GM11168 (cell line): ENCODE data around the gene ENAM.
"Not testable (repeated sequence)": the region's sequence is repeated elsewhere in the genome, so short reads cannot be mapped to it uniquely, and the experiment has no call there.

Experiments used
- in situ Hi-C: fragments of 300-500 bp; cut with MboI; formaldehyde crosslinking; loops from one replicate; pipeline ENCODE4 v1.12.0; 2022; ENCODE audit warnings: low sequenced_read_pairs; ENCODE audit not compliant: unreplicated experiment

The ENAM gene

GRCh38 chr4:70624226-70624793, 4.2 kb upstream of the ENAM start:
- in situ Hi-C loops: no loop called here

- in situ Hi-C loops: no loop called here
Measured at GRCh38 chr4:70627620-70628019, 924 bp upstream of the ENAM start.

GRCh38 chr4:70629469-70630090, 1.0 kb downstream of the ENAM start:
- in situ Hi-C loops: no loop called here

GRCh38 chr4:70630162-70630561, 1.6 kb downstream of the ENAM start:
- in situ Hi-C loops: no loop called here

- in situ Hi-C loops: no loop called here
Measured at GRCh38 chr4:70632028-70632427, 3.5 kb downstream of the ENAM start.

- in situ Hi-C loops: no loop called here
Measured at GRCh38 chr4:70634482-70634881, 5.9 kb downstream of the ENAM start.

GRCh38 chr4:70637239-70637913, 8.8 kb downstream of the ENAM start:
- in situ Hi-C loops: no loop called here

- in situ Hi-C loops: no loop called here
Measured at GRCh38 chr4:70640192-70640591, 11.6 kb downstream of the ENAM start.

GRCh38 chr4:70650741-70651140, 22.2 kb downstream of the ENAM start:
- in situ Hi-C loops: not testable (repeated sequence)

- in situ Hi-C loops: no loop called here
Measured at GRCh38 chr4:70651864-70652506, 23.4 kb downstream of the ENAM start.

- in situ Hi-C loops: no loop called here
Measured at GRCh38 chr4:70654605-70655011, 26.1 kb downstream of the ENAM start.

GRCh38 chr4:70657326-70657725, 28.8 kb downstream of the ENAM start:
- in situ Hi-C loops: no loop called here

- in situ Hi-C loops: no loop called here
Measured at GRCh38 chr4:70658418-70658817, 29.9 kb downstream of the ENAM start.

- in situ Hi-C loops: no loop called here
Measured at GRCh38 chr4:70660106-70660505, 31.6 kb downstream of the ENAM start.

- in situ Hi-C loops: not testable (repeated sequence)
Measured at GRCh38 chr4:70661309-70661922, 32.9 kb downstream of the ENAM start.

- in situ Hi-C loops: no loop called here
Measured at GRCh38 chr4:70666369-70666768, 37.8 kb downstream of the ENAM start, which contains the start of gene JCHAIN. Gene JCHAIN (minus strand): TSS chr4:70666508. CDS start chr4:70666490, 18 bp downstream.

- in situ Hi-C loops: no loop called here
Measured at GRCh38 chr4:70667740-70668535, 39.4 kb downstream of the ENAM start.

GRCh38 chr4:70670332-70671014, 41.9 kb downstream of the ENAM start:
- in situ Hi-C loops: no loop called here

- in situ Hi-C loops: no loop called here
Measured at GRCh38 chr4:70671091-70671490, 42.5 kb downstream of the ENAM start.
